Measurements from ENCODE around the gene FAM221B.

- TF ChIP-seq CTCF (conservative IDR thresholded peaks at IDR 0.05 in 1 of 2, IDR thresholded peaks at IDR 0.05 in 1 of 2; ENCODE audit: extremely low read depth in 1 of 2, insufficient read depth in 1 of 2, low read depth in 1 of 2, low read length in 2 of 2) (no peak), EZH2 (IDR thresholded peaks at IDR 0.05; ENCODE audit: borderline replicate concordance, low read length) (no peak)
Measured at GRCh38 chr9:35793461-35793860, 35.1 kb downstream of the FAM221B start.
